ENCODE measurements around the gene JARID2. TPM values are rescaled to one million over a fixed set of nuclear protein-coding genes. Genes with fewer than 3 reads are reported as not detected.
"Not testable (repeated sequence)": the region's sequence is repeated elsewhere in the genome, so short reads cannot be mapped to it uniquely, and the experiment has no call there.

JARID2 gene
- total RNA-seq, 1 experiment from 2014 or later = 23.6 TPM

GRCh38 chr6:15543332-15543917 lies 297.6 kb downstream of the JARID2 start:
- H3K9me3 ChIP-seq (ENCODE audit: control insufficient read depth in 1 of 2, insufficient read depth in 1 of 2, low read depth in 1 of 2, low read length in 2 of 2); POLR2A ChIA-PET; H2AFZ ChIP-seq (ENCODE audit: low read depth, low read length, poor library complexity, severe bottlenecking); H3K27ac ChIP-seq (ENCODE audit: low read depth, low read length); H3K27me3 ChIP-seq (ENCODE audit: insufficient read depth, low read length); H4K20me1 ChIP-seq (ENCODE audit: insufficient read depth); H3K4me3 ChIP-seq (replicated peaks in 1 of 2; ENCODE audit: low read depth in 1 of 2, low read length in 2 of 2); H3K36me3 ChIP-seq (ENCODE audit: control insufficient read depth in 1 of 2, insufficient read depth in 2 of 2, low read length in 2 of 2); H3K79me2 ChIP-seq (ENCODE audit: insufficient read depth, low read length); DNase-seq (ENCODE audit: low read depth, low spot score); CTCF ChIA-PET; H3K9me2 ChIP-seq (ENCODE audit: insufficient read depth); H3K4me2 ChIP-seq (ENCODE audit: low read length); H3K9ac ChIP-seq (ENCODE audit: low read length); RAD21 ChIA-PET (ENCODE audit: low non-redundant PET in 1 of 2, low total read pairs in 2 of 2, uncharacterized antibody in 2 of 2, unreplicated experiment in 2 of 2); BruUV-seq (replicated peaks); ATAC-seq; intact Hi-C loops (cut with micrococcal nuclease): not testable (repeated sequence)
- H3K4me1 ChIP-seq (ENCODE audit: control insufficient read depth in 1 of 2, insufficient read depth in 2 of 2, low read length in 2 of 2) = peaks cover 0 to 12% of the 10 kb centered on the region in 2 experiments; a peak in 3 of 4 replicates

DNA sequence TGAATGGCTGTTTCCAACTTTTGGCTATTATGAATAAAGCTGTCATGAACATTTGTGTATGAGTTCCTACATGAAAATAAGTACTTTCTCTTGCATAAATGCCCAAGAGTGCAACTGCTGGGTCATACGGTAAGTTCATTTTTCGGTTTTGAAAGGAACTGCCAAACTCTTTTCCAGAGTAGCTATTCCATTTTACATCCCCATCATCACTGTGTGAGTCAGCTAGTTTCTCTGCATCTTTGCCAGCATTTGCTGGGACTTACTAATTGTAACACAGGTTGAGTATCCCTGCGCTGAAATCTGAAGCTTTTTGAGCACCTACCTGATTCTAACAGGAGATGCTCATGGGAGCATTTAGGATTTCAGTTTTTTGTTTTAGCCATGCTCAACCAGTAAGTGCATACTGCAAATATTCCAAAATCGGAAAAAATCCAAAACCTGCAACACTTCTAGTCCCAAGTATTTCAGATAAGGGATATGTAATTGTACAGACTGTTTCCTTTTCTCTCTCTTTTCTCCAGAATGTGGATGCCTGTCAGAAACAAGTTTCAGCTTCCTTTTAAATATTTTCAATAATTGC lies 298.5 kb downstream of the JARID2 start:
- no peak overlapping the region for H3K9ac ChIP-seq (ENCODE audit: low read length)
- peaks cover 0 to 12% of the 10 kb centered on the region in 2 experiments; a peak in 3 of 4 replicates for H3K4me1 ChIP-seq (ENCODE audit: control insufficient read depth in 1 of 2, insufficient read depth in 2 of 2, low read length in 2 of 2)
- TF ChIP-seq POLR2AphosphoS5 (IDR thresholded peaks at IDR 0.05; ENCODE audit: low read depth, low read length) (no peak), EGR1 (IDR thresholded peaks at IDR 0.05; ENCODE audit: low read depth) (no peak), ZBTB33 (IDR thresholded peaks at IDR 0.05; ENCODE audit: extremely low read depth, insufficient replicate concordance, low read length) (no peak)
- TF ChIP-seq, protein P1, sequence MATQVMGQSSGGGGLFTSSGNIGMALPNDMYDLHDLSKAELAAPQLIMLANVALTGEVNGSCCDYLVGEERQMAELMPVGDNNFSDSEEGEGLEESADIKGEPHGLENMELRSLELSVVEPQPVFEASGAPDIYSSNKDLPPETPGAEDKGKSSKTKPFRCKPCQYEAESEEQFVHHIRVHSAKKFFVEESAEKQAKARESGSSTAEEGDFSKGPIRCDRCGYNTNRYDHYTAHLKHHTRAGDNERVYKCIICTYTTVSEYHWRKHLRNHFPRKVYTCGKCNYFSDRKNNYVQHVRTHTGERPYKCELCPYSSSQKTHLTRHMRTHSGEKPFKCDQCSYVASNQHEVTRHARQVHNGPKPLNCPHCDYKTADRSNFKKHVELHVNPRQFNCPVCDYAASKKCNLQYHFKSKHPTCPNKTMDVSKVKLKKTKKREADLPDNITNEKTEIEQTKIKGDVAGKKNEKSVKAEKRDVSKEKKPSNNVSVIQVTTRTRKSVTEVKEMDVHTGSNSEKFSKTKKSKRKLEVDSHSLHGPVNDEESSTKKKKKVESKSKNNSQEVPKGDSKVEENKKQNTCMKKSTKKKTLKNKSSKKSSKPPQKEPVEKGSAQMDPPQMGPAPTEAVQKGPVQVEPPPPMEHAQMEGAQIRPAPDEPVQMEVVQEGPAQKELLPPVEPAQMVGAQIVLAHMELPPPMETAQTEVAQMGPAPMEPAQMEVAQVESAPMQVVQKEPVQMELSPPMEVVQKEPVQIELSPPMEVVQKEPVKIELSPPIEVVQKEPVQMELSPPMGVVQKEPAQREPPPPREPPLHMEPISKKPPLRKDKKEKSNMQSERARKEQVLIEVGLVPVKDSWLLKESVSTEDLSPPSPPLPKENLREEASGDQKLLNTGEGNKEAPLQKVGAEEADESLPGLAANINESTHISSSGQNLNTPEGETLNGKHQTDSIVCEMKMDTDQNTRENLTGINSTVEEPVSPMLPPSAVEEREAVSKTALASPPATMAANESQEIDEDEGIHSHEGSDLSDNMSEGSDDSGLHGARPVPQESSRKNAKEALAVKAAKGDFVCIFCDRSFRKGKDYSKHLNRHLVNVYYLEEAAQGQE (IDR thresholded peaks at IDR 0.05; ENCODE audit: low read depth) = no peak
- no peaks in the 10 kb centered on the region for H3K27me3 ChIP-seq (ENCODE audit: insufficient read depth, low read length)
- ChIA-PET RAD21 (ENCODE audit: low non-redundant PET in 1 of 2, low total read pairs in 2 of 2, uncharacterized antibody in 2 of 2, unreplicated experiment in 2 of 2) (no interaction called here), CTCF (no interaction called here), POLR2A (no interaction called here)
- DNase-seq (ENCODE audit: low read depth, low spot score) = no peak
- no peaks in the 10 kb centered on the region for H3K9me2 ChIP-seq (ENCODE audit: insufficient read depth)
- H3K79me2 ChIP-seq (ENCODE audit: insufficient read depth, low read length) = no peaks in the 10 kb centered on the region
- H3K9me3 ChIP-seq (ENCODE audit: control insufficient read depth in 1 of 2, insufficient read depth in 1 of 2, low read depth in 1 of 2, low read length in 2 of 2) = no peaks in the 10 kb centered on the region
- no peaks in the 10 kb centered on the region for H3K36me3 ChIP-seq (ENCODE audit: control insufficient read depth in 1 of 2, insufficient read depth in 2 of 2, low read length in 2 of 2)
- H3K4me2 ChIP-seq (ENCODE audit: low read length) = no peak overlapping the region
- BruUV-seq (replicated peaks) = no TSS peak
- H2AFZ ChIP-seq (ENCODE audit: low read depth, low read length, poor library complexity, severe bottlenecking) = no peak overlapping the region
- H4K20me1 ChIP-seq (ENCODE audit: insufficient read depth) = no peaks in the 10 kb centered on the region
- no peak overlapping the region for H3K27ac ChIP-seq (ENCODE audit: low read depth, low read length)
- no peak for ATAC-seq
- intact Hi-C loops (cut with micrococcal nuclease) = no loop called here
- no peak overlapping the region for H3K4me3 ChIP-seq (replicated peaks in 1 of 2; ENCODE audit: low read depth in 1 of 2, low read length in 2 of 2)
